HG02678 (cell line): Measurements from ENCODE around the gene PUS7L.
"Not testable (repeated sequence)": the region's sequence is repeated elsewhere in the genome, so short reads cannot be mapped to it uniquely, and the experiment has no call there.

ENCODE experiments used
- ATAC-seq: cut with Tn5 transposase; IDR thresholded peaks from one replicate; pipeline ENCODE4 v1.9.1; 2021; ENCODE audit warnings: mild to moderate bottlenecking, moderate library complexity; ENCODE audit not compliant: unreplicated experiment

The PUS7L gene

GRCh38 chr12:43751360-43751759 is 7.2 kb downstream of the PUS7L start:
- not testable (repeated sequence) for ATAC-seq

DNA sequence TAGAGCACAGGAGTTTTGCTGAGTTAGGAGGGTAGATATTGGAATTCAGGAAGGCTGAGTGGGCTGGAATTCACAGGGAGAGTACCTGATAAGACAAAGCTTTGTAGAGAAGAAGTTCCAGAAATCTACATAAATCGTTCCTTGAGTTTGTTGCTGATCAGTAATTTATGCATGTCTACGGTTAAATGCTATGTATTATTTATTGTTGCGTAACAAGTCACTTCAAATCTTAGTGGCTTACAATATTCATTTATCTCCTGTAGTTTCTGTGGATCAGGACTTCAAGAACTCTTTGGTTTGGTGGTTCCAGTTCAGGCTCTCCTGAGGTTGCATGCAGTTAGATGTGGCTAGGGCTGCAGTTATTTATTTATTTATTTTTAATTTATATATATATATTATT is 7.8 kb downstream of the PUS7L start:
- ATAC-seq: no peak

DNA sequence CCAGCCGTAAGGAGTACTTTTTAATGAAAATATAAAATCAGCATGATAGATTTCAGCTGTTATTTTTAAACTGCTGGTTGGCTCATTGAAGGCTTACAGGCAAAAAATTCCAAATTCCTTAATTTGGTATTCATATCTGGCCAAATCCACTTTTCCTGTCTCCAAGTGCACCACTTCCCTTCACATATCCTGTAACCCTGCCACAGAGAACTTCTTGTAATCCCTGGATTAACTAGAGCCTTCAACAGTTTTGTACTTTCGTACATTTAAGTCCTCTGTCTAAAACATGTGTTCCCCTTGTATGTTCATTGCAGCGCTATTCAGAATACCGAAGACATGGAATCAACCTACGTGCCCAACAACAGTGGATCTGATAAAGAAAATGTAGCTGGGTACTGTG is 9.6 kb downstream of the PUS7L start:
- ATAC-seq: no peak

GRCh38 chr12:43744826-43745225 is 13.8 kb downstream of the PUS7L start:
- no peak for ATAC-seq

GRCh38 chr12:43742106-43742505 is 16.5 kb downstream of the PUS7L start:
- no peak for ATAC-seq

GRCh38 chr12:43740511-43741100 is 18.0 kb downstream of the PUS7L start:
- no peak for ATAC-seq

DNA sequence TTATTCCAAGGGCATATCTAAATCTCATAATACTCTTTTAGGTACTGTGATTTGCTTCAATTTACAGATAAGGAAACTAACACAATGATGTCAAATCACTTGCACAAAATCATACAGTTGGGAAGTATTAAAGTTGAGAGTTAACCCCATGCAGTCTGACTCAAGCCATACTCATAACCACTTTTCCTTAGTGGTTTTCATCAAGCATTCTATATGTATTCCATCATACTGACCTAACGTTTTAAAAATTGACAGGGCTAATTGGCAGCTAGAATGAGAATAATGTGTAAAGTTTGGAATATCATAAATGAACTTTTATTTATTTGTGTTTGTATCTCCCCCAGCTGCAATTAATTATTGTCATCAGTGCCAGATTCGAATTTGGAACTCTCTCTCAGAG is 20.9 kb downstream of the PUS7L start:
- ATAC-seq: no peak

GRCh38 chr12:43736927-43737440 is 21.6 kb downstream of the PUS7L start:
- ATAC-seq: no peak

- ATAC-seq: no peak
Observed at GRCh38 chr12:43733687-43734086, 24.9 kb downstream of the PUS7L start.

DNA sequence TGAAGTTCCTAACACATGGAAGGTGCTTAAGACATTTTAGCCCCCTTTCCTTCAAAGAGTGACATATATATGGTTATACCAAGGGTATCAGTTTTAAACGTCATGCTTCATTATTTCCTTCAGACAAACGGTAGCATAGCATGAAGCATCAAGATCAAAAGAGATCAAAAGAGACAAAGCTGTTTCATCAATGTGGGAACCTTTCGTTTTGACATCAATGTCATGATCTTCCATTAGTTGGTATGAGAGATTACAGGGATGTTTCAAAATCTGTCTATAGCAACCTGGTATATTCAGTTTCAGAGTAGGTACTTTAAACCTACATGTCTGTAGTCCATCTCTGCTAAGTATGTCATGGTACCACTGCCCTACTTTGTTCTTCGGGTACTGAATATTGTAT is 28.3 kb downstream of the PUS7L start:
- ATAC-seq: no peak

DNA sequence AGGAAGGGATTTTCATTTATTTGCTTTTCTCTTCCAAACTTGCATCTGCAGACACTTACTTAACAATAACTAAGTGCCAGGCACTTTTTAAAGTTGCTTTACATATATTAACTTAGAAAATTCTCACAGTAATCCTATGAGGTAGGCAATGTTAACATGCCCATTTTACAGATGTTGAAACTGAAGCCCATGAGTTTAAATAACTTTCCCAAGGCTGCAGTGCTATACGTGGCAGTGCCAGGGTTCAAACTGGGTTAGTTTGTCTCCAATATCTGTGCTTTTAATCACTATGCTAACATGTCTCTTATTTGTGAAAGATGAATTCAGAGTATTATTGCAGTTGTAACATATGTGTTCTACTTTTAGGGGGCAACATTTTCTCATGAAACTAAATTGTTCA is 29.9 kb downstream of the PUS7L start:
- no peak for ATAC-seq

DNA sequence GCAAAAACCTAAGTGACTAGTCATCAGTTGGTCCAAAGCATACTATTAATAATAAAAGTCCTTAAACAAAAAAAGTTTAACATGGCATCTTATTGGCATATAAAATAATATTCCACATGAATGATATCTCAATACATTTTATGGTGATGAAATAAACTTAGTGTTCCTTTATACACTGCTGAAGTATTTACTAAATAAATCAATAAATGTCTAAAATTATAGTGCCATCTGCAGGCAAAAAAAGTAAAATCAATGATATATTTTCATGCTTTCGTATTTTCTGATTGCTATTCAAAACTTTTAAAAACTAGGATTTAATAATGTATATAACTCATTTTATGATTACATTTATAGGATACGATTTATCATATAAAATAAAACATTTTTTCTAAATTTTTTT is 30.5 kb downstream of the PUS7L start:
- no peak for ATAC-seq

- ATAC-seq: no peak
Observed at GRCh38 chr12:43723134-43723533, 35.5 kb downstream of the PUS7L start.

DNA sequence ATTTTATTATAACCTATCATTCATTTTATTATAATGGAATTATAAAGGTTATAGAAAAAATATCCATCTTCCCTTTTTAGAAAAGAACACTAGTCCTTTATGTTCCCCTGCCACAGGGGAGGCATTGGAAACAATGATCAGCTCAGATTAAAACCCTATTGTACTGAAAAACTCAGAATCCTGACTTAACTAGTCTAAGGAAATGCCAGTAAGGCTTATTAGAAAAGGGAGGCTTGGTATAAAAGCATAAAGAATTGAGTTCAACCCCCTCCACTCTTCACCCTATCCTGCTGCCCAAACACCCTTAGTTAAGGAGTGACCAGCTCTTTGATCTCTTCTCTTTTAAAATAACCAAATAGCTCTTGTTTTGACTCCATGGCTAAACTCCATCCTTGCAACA is 36.0 kb downstream of the PUS7L start:
- no peak for ATAC-seq

DNA sequence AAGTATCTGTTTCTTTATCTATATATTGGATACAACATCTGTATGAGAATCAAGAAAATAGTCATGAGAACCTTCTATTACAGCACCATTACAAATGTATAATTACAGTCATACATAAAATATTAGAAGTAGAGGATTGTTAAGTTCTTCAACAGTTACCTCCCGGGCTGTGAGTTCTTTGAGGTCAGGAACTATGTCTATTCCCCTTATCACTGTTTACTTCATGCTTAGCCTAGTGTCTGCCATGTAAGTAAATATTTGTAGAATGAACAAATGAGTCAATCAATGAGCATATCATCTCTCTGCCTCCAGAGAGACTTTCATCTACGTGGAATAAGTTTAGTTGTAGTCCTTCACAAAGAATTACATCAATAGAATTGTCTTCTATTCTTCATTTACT is 47.2 kb downstream of the PUS7L start:
- ATAC-seq: no peak

- ATAC-seq: not testable (repeated sequence)
Observed at GRCh38 chr12:43703772-43704171, 54.8 kb downstream of the PUS7L start.

- not testable (repeated sequence) for ATAC-seq
Observed at GRCh38 chr12:43701194-43701593, 57.4 kb downstream of the PUS7L start.

DNA sequence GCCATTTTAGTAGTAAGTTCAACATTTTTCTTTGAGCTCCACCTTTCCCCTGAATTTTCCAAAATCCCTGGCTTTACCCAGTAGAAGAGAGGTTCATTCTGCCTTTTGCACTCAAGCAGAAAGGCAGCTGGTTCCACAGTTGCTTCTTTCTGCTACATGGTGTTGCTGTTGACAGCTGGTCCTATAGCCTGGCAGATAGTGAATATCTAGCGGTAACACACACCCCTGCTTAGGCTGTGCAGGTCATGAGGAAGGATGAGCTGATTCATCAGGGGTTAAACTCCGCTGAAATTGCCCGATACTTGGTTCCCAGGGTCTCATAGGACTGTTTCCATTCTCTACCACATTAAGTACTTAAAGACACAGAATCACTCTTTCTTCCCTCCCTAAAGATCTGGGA is 62.4 kb downstream of the PUS7L start:
- ATAC-seq: no peak

- no peak for ATAC-seq
Observed at GRCh38 chr12:43694879-43695278, 63.7 kb downstream of the PUS7L start.

GRCh38 chr12:43692064-43692463 is 66.5 kb downstream of the PUS7L start:
- no peak for ATAC-seq

- ATAC-seq: not testable (repeated sequence)
Observed at GRCh38 chr12:43685491-43685890, 73.1 kb downstream of the PUS7L start.

DNA sequence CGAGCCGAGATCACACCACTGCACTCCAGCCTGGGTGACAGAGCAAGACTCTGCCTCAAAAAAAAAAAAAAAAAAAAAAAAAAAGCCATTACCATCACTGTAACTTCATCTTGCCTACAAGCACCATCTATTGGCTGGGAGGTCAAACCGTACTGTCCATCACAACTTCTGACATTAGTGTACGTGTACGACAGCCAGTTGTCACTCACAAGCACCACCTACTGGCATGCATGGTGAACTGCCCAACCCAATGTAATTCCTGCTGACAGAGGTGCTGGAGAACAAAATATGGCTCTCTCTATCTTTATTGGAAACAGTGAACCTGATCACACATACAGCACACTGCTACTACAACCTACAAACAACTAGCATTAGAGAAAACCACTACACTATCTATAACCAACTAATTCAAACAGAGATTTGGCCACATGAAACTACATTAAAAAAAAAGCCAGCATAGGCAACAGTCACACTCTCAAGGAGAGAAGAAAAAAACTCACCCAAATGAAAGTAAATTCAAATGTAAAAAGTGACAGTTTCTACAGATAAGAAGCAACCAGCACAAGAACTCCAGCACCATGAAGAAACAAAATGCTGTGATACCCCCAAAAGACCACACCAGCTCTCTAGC is 82.3 kb downstream of the PUS7L start:
- peak; percentile 88 for ATAC-seq
